ENCODE results near the gene BCL2L2.
"Not testable (repeated sequence)": the region's sequence is repeated elsewhere in the genome, so short reads cannot be mapped to it uniquely, and the experiment has no call there.

The BCL2L2 gene

DNA sequence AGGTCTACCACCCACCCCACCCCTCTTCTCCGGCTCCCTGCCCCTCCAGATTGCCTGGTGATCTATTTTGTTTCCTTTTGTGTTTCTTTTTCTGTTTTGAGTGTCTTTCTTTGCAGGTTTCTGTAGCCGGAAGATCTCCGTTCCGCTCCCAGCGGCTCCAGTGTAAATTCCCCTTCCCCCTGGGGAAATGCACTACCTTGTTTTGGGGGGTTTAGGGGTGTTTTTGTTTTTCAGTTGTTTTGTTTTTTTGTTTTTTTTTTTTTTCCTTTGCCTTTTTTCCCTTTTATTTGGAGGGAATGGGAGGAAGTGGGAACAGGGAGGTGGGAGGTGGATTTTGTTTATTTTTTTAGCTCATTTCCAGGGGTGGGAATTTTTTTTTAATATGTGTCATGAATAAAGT is 19.1 kb downstream of the BCL2L2 start:
- not testable (repeated sequence) for H3K4me3 ChIP-seq (ENCODE audit: low read length)
- no CpG with 5 or more reads among the region's 5 CpGs for WGBS (ENCODE audit: insufficient coverage, insufficient read length)
- H3K36me3 ChIP-seq (ENCODE audit: control insufficient read depth, insufficient read depth, low read length), result peaks cover 18% of the 10 kb centered on the region

DNA sequence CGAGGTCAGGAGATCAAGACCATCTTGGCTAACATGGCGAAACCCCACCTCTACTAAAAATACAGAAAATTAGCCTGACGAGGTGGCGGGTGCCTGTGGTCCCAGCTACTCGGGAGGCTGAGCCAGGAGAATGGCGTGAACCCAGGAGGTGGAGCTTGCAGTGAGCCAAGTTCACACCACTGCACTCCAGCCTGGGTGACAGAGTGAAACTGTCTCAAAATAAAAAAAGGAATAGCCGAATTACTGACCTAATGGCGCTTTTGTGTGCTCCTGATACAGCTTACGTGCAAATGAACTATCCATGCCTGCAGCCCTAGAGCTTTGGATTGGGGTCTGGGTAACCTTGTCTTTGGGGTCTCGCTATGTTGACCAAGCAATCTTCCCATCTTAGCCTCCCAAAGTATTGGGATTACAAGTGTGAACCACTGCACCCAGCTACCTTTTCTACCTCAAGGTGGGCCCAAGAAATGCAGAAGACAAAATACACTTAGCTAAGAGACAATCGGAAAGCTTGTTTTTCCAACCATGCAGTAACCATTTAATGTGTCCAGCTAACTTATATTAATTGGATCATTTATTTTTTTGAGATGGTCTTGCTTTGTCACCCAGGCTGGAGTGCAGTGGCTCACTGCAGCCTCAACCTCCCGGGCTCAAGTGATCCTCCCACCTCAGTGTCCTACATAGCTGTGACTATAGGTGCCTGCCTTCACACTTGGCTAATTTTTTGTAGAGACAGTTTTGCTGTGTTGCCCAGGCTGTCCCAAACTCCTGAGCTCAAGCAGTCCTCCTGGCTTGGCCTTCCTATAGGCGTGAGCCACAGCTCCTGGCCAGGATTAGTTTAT is 20.1 kb downstream of the BCL2L2 start:
- WGBS (ENCODE audit: insufficient coverage, insufficient read length), result no CpG with 5 or more reads among the region's 13 CpGs
- Histone ChIP-seq H3K36me3 (ENCODE audit: control insufficient read depth, insufficient read depth, low read length) (peaks cover 18% of the 10 kb centered on the region), H3K27me3 (ENCODE audit: control insufficient read depth, insufficient read depth, low read length) (no peaks in the 10 kb centered on the region), H3K9me3 (ENCODE audit: control insufficient read depth, insufficient read depth, low read length) (no peaks in the 10 kb centered on the region), H3K4me3 (ENCODE audit: low read length) (no peak overlapping the region), H3K4me1 (ENCODE audit: control insufficient read depth, insufficient read depth, low read length) (no peaks in the 10 kb centered on the region; the same call in 1 of the 2 replicates), H3K27ac (ENCODE audit: low read length) (no peak overlapping the region)
- DNase-seq (ENCODE audit: low read depth, low spot score), result no peak

More for the DNA sequence above, 19.1 kb downstream of the BCL2L2 start:
- not testable (repeated sequence) for DNase-seq (ENCODE audit: low read depth, low spot score); H3K27ac ChIP-seq (ENCODE audit: low read length); H3K27me3 ChIP-seq (ENCODE audit: control insufficient read depth, insufficient read depth, low read length); H3K4me1 ChIP-seq (ENCODE audit: control insufficient read depth, insufficient read depth, low read length); H3K9me3 ChIP-seq (ENCODE audit: control insufficient read depth, insufficient read depth, low read length)

DNA sequence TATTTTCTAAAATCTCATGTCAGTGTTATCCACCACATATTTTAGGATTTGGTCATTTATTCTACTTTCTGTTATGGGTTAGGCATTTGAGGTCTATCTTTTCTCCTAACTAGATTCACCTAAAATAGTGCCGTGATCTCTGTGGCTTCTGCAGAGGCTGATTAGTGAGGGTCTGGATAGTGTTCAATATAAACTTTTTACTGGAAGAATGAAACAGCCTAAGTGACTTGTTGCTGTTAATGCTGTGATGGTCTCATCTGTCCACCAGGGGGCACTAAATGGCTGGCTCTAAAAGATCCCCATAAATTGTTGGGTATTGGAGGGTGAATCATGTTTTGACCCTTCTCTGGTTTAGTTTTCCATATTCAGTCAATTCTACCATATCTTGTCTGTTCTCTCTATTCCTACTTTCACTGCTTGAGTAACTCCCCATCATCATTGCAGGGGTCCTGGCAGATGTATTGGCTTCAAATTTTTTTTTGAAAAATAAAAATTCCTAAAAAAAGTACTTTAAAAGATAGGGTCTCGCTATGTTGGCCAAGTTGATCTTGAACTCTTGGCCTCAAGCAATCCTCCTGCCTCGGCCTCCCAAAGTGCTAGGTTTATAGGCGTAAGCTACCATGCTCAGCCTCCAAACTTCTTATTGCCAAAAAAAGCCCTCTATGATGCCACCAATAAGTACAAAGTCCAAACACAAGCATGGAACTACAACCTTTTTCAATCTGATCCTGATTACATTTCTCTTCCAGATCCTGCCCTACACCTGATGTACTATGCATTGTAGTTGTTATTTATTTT is 21.5 kb downstream of the BCL2L2 start:
- Histone ChIP-seq H3K9me3 (ENCODE audit: control insufficient read depth, insufficient read depth, low read length) (no peaks in the 10 kb centered on the region), H3K4me3 (ENCODE audit: low read length) (no peak overlapping the region), H3K27ac (ENCODE audit: low read length) (no peak overlapping the region), H3K4me1 (ENCODE audit: control insufficient read depth, insufficient read depth, low read length) (no peaks in the 10 kb centered on the region), H3K27me3 (ENCODE audit: control insufficient read depth, insufficient read depth, low read length) (no peaks in the 10 kb centered on the region), H3K36me3 (ENCODE audit: control insufficient read depth, insufficient read depth, low read length) (peaks cover 14% of the 10 kb centered on the region)
- no CpG with 5 or more reads among the region's 4 CpGs for WGBS (ENCODE audit: insufficient coverage, insufficient read length)
- DNase-seq (ENCODE audit: low read depth, low spot score), result no peak

DNA sequence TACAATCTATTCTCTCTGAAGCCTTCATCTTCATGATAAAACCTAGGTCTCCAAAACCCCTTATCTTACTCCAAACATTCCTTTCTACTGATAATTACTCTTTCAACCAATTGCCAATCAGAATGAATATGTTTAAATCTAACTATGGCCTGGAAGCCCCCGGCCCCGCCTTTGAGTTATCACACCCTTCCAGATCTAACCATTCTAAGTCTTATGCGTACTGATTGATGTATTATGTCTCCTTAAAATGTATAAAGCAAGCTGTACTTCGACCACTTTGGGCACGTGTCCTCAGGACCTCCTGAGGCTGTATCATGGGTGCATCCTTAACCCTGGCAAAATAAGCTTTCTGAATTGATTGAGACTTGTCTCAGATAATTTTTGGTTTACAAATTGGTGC is 29.0 kb downstream of the BCL2L2 start:
- Histone ChIP-seq H3K4me3 (ENCODE audit: low read length) (no peak overlapping the region), H3K36me3 (ENCODE audit: control insufficient read depth, insufficient read depth, low read length) (no peaks in the 10 kb centered on the region), H3K27ac (ENCODE audit: low read length) (no peak overlapping the region), H3K9me3 (ENCODE audit: control insufficient read depth, insufficient read depth, low read length) (no peaks in the 10 kb centered on the region), H3K4me1 (ENCODE audit: control insufficient read depth, insufficient read depth, low read length) (no peaks in the 10 kb centered on the region), H3K27me3 (ENCODE audit: control insufficient read depth, insufficient read depth, low read length) (no peaks in the 10 kb centered on the region)
- WGBS (ENCODE audit: insufficient coverage, insufficient read length), result no CpG with 5 or more reads among the region's 5 CpGs
- no peak for DNase-seq (ENCODE audit: low read depth, low spot score)

DNA sequence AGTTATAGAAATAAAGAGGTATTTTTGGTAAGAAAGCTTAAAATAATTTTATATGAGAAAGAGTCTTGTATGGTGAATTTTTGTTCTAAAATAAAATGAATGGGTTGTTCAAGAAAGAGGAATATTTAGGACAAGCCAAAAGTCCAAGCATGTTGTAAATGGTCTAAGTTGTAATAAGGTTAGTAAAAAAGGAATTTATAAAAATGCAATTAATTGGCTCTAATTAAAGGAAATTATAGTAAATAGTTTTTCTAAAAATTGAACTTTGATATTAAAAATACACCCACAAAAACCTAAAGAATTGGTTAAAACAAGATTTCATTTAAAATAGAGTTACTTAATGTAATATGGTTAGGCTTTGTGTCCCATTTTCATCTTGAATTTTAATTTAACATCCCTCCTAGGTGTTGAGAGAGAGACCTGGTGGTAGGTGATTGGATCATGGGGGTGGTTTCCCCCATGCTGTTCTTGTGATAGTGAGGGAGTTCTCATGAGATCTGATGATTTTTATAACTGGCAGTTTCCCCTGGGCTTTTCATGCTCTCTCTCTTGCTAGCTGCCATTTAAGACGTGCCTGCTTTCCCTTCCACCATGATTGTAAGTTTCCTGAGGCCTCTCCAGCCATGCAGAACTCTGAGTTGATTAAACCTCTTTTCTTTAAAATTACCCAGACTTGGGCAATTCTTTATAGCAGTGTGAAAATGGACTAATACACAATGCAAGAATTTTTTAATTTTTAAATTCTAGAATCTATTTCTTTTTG is 33.1 kb downstream of the BCL2L2 start:
- no CpG with 5 or more reads among the region's 1 CpG for WGBS (ENCODE audit: insufficient coverage, insufficient read length)
- no peak overlapping the region for H3K4me3 ChIP-seq (ENCODE audit: low read length)
- no peaks in the 10 kb centered on the region for H3K4me1 ChIP-seq (ENCODE audit: control insufficient read depth, insufficient read depth, low read length)
- DNase-seq (ENCODE audit: low read depth, low spot score), result no peak
- H3K9me3 ChIP-seq (ENCODE audit: control insufficient read depth, insufficient read depth, low read length), result no peaks in the 10 kb centered on the region
- no peaks in the 10 kb centered on the region for H3K36me3 ChIP-seq (ENCODE audit: control insufficient read depth, insufficient read depth, low read length)
- no peaks in the 10 kb centered on the region for H3K27me3 ChIP-seq (ENCODE audit: control insufficient read depth, insufficient read depth, low read length)
- H3K27ac ChIP-seq (ENCODE audit: low read length), result no peak overlapping the region

DNA sequence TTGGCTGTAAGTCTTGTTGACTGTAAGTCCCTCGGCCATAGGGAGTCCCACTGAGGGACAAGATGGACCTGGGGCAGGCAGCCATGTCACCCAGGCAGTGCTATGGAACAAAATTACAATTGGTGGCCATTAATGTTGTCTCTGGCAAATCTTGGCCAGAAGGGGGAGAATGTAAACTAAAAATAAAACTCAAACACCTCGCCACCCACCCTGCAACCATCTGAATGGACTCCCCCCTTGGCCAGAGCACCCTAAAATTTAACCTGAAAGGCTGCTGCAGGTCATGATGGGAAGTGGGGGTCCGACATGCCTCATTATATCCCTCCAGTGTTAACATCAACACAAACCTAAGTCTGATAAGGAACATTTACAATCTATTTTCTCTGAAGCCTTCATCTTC is 37.8 kb downstream of the BCL2L2 start:
- Histone ChIP-seq H3K27me3 (ENCODE audit: control insufficient read depth, insufficient read depth, low read length) (no peaks in the 10 kb centered on the region), H3K4me1 (ENCODE audit: control insufficient read depth, insufficient read depth, low read length) (no peaks in the 10 kb centered on the region)
- no CpG with 5 or more reads among the region's 3 CpGs for WGBS (ENCODE audit: insufficient coverage, insufficient read length)

DNA sequence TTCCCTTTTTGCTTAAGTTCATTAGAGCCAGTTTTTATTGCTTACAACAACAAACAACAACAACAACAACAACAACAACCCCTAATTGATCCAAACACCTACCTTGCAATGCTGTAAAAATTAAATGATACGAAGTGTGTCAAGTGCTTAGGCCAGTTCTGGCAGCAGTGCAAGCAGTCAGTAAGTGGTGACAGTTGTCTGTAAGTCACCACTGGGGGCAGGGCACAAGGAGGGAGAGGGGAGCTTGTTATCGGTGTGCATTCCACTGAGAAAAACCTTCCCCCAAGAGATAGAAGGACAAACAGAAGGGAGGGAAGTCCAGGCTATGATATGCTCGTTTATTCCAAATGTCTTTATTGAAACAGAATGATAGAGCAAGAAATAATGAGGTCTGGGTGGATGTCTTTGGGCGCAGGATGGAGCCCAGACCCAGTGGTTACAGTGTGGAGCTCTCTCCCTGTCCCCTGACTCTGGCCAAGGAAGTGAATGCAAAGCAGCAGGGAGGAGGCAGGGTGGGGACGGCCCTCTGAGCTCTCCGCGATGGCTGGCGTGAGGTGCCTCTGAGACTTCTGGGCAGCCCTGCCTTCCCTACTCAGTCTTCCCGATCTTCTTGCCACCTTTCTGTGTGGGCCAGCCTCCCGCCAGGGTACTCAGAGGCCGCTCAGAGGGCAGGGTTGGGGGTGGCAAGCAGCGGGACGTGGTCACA is 39.5 kb downstream of the BCL2L2 start:
- no peaks in the 10 kb centered on the region for H3K4me1 ChIP-seq (ENCODE audit: control insufficient read depth, insufficient read depth, low read length)
- WGBS (ENCODE audit: insufficient coverage, insufficient read length), result no CpG with 5 or more reads among the region's 13 CpGs

More for the DNA sequence above, 37.8 kb downstream of the BCL2L2 start:
- Histone ChIP-seq H3K36me3 (ENCODE audit: control insufficient read depth, insufficient read depth, low read length) (no peaks in the 10 kb centered on the region), H3K27ac (ENCODE audit: low read length) (no peak overlapping the region), H3K9me3 (ENCODE audit: control insufficient read depth, insufficient read depth, low read length) (no peaks in the 10 kb centered on the region), H3K4me3 (ENCODE audit: low read length) (no peak overlapping the region)
- no peak for DNase-seq (ENCODE audit: low read depth, low spot score)

DNA sequence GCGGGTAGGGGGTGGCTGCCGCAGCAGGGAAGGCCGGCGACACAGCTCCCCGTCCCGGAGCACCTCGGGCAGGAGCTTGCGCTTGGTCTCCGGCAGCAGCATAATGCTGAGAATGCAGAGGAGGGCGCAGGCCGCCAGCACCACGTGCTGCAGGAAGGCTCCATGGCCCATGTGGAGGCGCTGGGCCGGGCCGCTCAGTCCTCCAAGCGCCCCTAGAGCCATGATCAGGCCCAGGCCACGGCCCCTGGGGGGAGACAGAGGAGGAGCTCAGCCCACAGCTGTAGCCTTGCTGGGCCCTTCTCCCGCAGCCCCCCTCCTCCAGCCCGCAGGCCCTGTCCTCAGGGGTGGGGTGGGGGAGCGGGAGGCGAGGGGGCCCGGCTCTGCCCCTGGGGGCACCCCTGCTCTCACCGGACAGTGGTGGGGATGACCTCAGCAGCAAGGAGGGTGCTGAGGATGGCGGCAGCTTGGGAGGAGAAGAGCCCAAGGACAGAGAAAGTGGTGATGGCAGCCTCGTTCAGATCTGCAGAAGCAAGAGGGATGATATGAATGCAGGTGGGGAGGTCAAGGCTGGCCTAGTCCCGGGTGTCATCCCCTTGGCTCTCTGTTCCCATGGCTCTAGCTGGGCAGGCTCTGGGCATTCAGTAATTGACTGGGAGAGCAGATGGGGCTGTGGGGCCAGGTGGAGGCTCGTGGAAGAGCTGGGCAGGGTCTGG is 40.2 kb downstream of the BCL2L2 start:
- H3K27me3 ChIP-seq (ENCODE audit: control insufficient read depth, insufficient read depth, low read length), result no peaks in the 10 kb centered on the region
- no peak overlapping the region for H3K27ac ChIP-seq (ENCODE audit: low read length)
- no peak overlapping the region for H3K4me3 ChIP-seq (ENCODE audit: low read length)
- no peaks in the 10 kb centered on the region for H3K9me3 ChIP-seq (ENCODE audit: control insufficient read depth, insufficient read depth, low read length)
- no CpG with 5 or more reads among the region's 27 CpGs for WGBS (ENCODE audit: insufficient coverage, insufficient read length)
- H3K36me3 ChIP-seq (ENCODE audit: control insufficient read depth, insufficient read depth, low read length), result no peaks in the 10 kb centered on the region
- peaks cover 3% of the 10 kb centered on the region; the same call in 1 of the 2 replicates for H3K4me1 ChIP-seq (ENCODE audit: control insufficient read depth, insufficient read depth, low read length)
- no peak for DNase-seq (ENCODE audit: low read depth, low spot score)

More for the DNA sequence above, 39.5 kb downstream of the BCL2L2 start:
- no peak overlapping the region for H3K4me3 ChIP-seq (ENCODE audit: low read length)
- no peaks in the 10 kb centered on the region for H3K27me3 ChIP-seq (ENCODE audit: control insufficient read depth, insufficient read depth, low read length)
- no peaks in the 10 kb centered on the region for H3K9me3 ChIP-seq (ENCODE audit: control insufficient read depth, insufficient read depth, low read length)
- no peak for DNase-seq (ENCODE audit: low read depth, low spot score)
- H3K27ac ChIP-seq (ENCODE audit: low read length), result no peak overlapping the region
- no peaks in the 10 kb centered on the region for H3K36me3 ChIP-seq (ENCODE audit: control insufficient read depth, insufficient read depth, low read length)

DNA sequence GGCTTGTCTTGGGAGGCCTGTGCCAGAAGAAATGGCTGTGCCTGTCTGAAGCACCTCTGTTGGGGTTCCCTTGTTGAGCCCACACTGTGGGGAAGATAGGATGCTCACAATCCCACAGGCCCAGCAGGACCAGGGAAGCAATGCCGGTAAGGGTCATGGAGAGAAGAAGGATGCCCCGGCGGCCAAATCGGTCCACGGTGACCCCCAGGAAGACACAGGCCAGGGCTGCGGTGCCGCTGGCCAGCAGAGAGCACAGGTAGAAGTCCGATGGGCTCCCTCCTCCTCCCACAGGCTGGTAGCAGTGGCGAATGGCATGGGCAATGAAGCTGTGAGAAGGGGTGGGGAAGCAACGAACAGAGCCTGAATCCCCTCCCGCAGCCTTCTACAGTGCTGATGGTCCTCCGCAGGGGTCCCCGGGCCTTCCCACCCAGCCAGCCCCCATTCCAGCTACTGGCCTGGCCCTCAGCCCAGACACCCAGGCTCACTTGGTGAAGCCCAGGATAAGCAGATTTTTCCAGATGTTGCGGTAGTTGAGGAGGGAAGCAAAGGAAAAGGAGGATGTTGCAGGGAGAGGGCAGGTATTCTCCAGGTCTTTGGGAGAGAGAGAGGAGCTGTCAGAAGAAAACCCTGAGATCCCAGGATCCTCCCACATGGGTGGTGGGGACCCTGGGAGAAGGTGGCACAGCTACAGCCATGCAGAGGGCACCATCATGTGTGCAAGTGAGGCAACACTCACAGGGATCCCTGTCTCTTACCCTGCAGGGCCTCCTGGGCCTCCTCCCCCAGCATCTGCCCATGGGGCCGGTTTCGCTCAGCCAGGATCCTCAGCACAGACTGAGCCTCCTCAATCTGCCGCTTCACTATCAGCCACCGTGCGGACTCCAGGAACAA is 41.0 kb downstream of the BCL2L2 start:
- DNase-seq (ENCODE audit: low read depth, low spot score), result no peak
- H3K4me3 ChIP-seq (ENCODE audit: low read length), result no peak overlapping the region
- H3K27ac ChIP-seq (ENCODE audit: low read length), result no peak overlapping the region
- H3K27me3 ChIP-seq (ENCODE audit: control insufficient read depth, insufficient read depth, low read length), result no peaks in the 10 kb centered on the region
- no peaks in the 10 kb centered on the region for H3K9me3 ChIP-seq (ENCODE audit: control insufficient read depth, insufficient read depth, low read length)
- H3K36me3 ChIP-seq (ENCODE audit: control insufficient read depth, insufficient read depth, low read length), result no peaks in the 10 kb centered on the region
- peaks cover 4% of the 10 kb centered on the region; the same call in 1 of the 2 replicates for H3K4me1 ChIP-seq (ENCODE audit: control insufficient read depth, insufficient read depth, low read length)
- WGBS (ENCODE audit: insufficient coverage, insufficient read length), result no CpG with 5 or more reads among the region's 19 CpGs
